ENCODE results near the gene TTC7B. TPM values are rescaled to one million over a fixed set of nuclear protein-coding genes. Genes with fewer than 3 reads are reported as not detected.

Gene TTC7B
- total RNA-seq, 1 donor from 2014 or later: 3.1 TPM

GRCh38 chr14:90509403-90509802 is 306.8 kb downstream of the TTC7B start:
- Mint-ChIP-seq H3K36me3 (ENCODE audit: low read depth) (no peaks in the 10 kb centered on the region), H3K27me3 (ENCODE audit: insufficient read depth) (peaks cover 12% of the 10 kb centered on the region), H3K4me1 (ENCODE audit: low read depth) (no peaks in the 10 kb centered on the region), H3K4me3 (no peak overlapping the region), H3K9me3 (no peaks in the 10 kb centered on the region), H3K27ac (no peak overlapping the region)
- DNase-seq (ENCODE audit: low spot score): no peak
- intact Hi-C loops (cut with micrococcal nuclease): no loop called here

GRCh38 chr14:90508536-90509254 is 307.5 kb downstream of the TTC7B start:
- no peak overlapping the region for H3K4me3 Mint-ChIP-seq

GRCh38 chr14:90508036-90508435 is 308.2 kb downstream of the TTC7B start:
- Mint-ChIP-seq H3K4me3 (no peak overlapping the region), H3K36me3 (ENCODE audit: low read depth) (no peaks in the 10 kb centered on the region), H3K27ac (no peak overlapping the region), H3K4me1 (ENCODE audit: low read depth) (no peaks in the 10 kb centered on the region), H3K9me3 (no peaks in the 10 kb centered on the region), H3K27me3 (ENCODE audit: insufficient read depth) (peaks cover 12% of the 10 kb centered on the region)
- DNase-seq (ENCODE audit: low spot score): no peak
- intact Hi-C loops (cut with micrococcal nuclease): no loop called here

More at GRCh38 chr14:90508536-90509254, 307.5 kb downstream of the TTC7B start:
- intact Hi-C loops (cut with micrococcal nuclease): no loop called here
- H3K36me3 Mint-ChIP-seq (ENCODE audit: low read depth): no peaks in the 10 kb centered on the region
- H3K9me3 Mint-ChIP-seq: no peaks in the 10 kb centered on the region
- H3K27me3 Mint-ChIP-seq (ENCODE audit: insufficient read depth): peaks cover 12% of the 10 kb centered on the region
- DNase-seq (ENCODE audit: low spot score): no peak
- no peak overlapping the region for H3K27ac Mint-ChIP-seq
- H3K4me1 Mint-ChIP-seq (ENCODE audit: low read depth): no peaks in the 10 kb centered on the region

- no peak for DNase-seq (ENCODE audit: low spot score)
- Mint-ChIP-seq H3K27ac (no peak overlapping the region), H3K4me1 (ENCODE audit: low read depth) (no peaks in the 10 kb centered on the region), H3K27me3 (ENCODE audit: insufficient read depth) (peaks cover 12% of the 10 kb centered on the region), H3K4me3 (no peak overlapping the region), H3K36me3 (ENCODE audit: low read depth) (no peaks in the 10 kb centered on the region), H3K9me3 (no peaks in the 10 kb centered on the region)
- intact Hi-C loops (cut with micrococcal nuclease): no loop called here
These were observed 308.8 kb downstream of the TTC7B start for GRCh38 chr14:90507428-90507827.

GRCh38 chr14:90506748-90507147 is 309.5 kb downstream of the TTC7B start:
- Mint-ChIP-seq H3K4me1 (ENCODE audit: low read depth) (no peaks in the 10 kb centered on the region), H3K36me3 (ENCODE audit: low read depth) (no peaks in the 10 kb centered on the region), H3K27ac (no peak overlapping the region), H3K9me3 (no peaks in the 10 kb centered on the region), H3K4me3 (no peak overlapping the region), H3K27me3 (ENCODE audit: insufficient read depth) (peaks cover 17% of the 10 kb centered on the region)
- intact Hi-C loops (cut with micrococcal nuclease): no loop called here
- DNase-seq (ENCODE audit: low spot score): no peak

GRCh38 chr14:90505531-90505930 is 310.7 kb downstream of the TTC7B start:
- Mint-ChIP-seq H3K27ac (no peak overlapping the region), H3K4me3 (no peak overlapping the region), H3K36me3 (ENCODE audit: low read depth) (no peaks in the 10 kb centered on the region), H3K9me3 (no peaks in the 10 kb centered on the region), H3K4me1 (ENCODE audit: low read depth) (no peaks in the 10 kb centered on the region), H3K27me3 (ENCODE audit: insufficient read depth) (peaks cover 17% of the 10 kb centered on the region)
- no peak for DNase-seq (ENCODE audit: low spot score)
- intact Hi-C loops (cut with micrococcal nuclease): no loop called here

GRCh38 chr14:90504643-90505042 is 311.6 kb downstream of the TTC7B start:
- no peak for DNase-seq (ENCODE audit: low spot score)
- H3K9me3 Mint-ChIP-seq: no peaks in the 10 kb centered on the region
- no peaks in the 10 kb centered on the region for H3K4me1 Mint-ChIP-seq (ENCODE audit: low read depth)
- H3K27me3 Mint-ChIP-seq (ENCODE audit: insufficient read depth): peaks cover 17% of the 10 kb centered on the region
- no peak overlapping the region for H3K4me3 Mint-ChIP-seq
- intact Hi-C loops (cut with micrococcal nuclease): no loop called here
- H3K27ac Mint-ChIP-seq: no peak overlapping the region
- H3K36me3 Mint-ChIP-seq (ENCODE audit: low read depth): no peaks in the 10 kb centered on the region

GRCh38 chr14:90503582-90503981 is 312.6 kb downstream of the TTC7B start:
- Mint-ChIP-seq H3K36me3 (ENCODE audit: low read depth) (no peaks in the 10 kb centered on the region), H3K4me1 (ENCODE audit: low read depth) (no peaks in the 10 kb centered on the region), H3K27ac (no peak overlapping the region), H3K27me3 (ENCODE audit: insufficient read depth) (peaks cover 12% of the 10 kb centered on the region), H3K4me3 (no peak overlapping the region), H3K9me3 (no peaks in the 10 kb centered on the region)
- intact Hi-C loops (cut with micrococcal nuclease): no loop called here
- no peak for DNase-seq (ENCODE audit: low spot score)

GRCh38 chr14:90502760-90503159 is 313.5 kb downstream of the TTC7B start:
- Mint-ChIP-seq H3K27me3 (ENCODE audit: insufficient read depth) (peaks cover 10% of the 10 kb centered on the region), H3K9me3 (no peaks in the 10 kb centered on the region), H3K36me3 (ENCODE audit: low read depth) (no peaks in the 10 kb centered on the region), H3K4me3 (no peak overlapping the region), H3K27ac (no peak overlapping the region), H3K4me1 (ENCODE audit: low read depth) (no peaks in the 10 kb centered on the region)
- DNase-seq (ENCODE audit: low spot score): no peak
- intact Hi-C loops (cut with micrococcal nuclease): no loop called here

GRCh38 chr14:90500665-90501370 is 315.4 kb downstream of the TTC7B start:
- Mint-ChIP-seq H3K27ac (no peak overlapping the region), H3K4me3 (no peak overlapping the region), H3K4me1 (ENCODE audit: low read depth) (no peaks in the 10 kb centered on the region), H3K36me3 (ENCODE audit: low read depth) (no peaks in the 10 kb centered on the region), H3K9me3 (no peaks in the 10 kb centered on the region), H3K27me3 (ENCODE audit: insufficient read depth) (peaks cover 7% of the 10 kb centered on the region)
- intact Hi-C loops (cut with micrococcal nuclease): no loop called here
- DNase-seq (ENCODE audit: low spot score): no peak

- H3K27ac Mint-ChIP-seq: no peak overlapping the region
- H3K4me1 Mint-ChIP-seq (ENCODE audit: low read depth): no peaks in the 10 kb centered on the region
- intact Hi-C loops (cut with micrococcal nuclease): no loop called here
- H3K36me3 Mint-ChIP-seq (ENCODE audit: low read depth): no peaks in the 10 kb centered on the region
- peaks cover 7% of the 10 kb centered on the region for H3K27me3 Mint-ChIP-seq (ENCODE audit: insufficient read depth)
- H3K9me3 Mint-ChIP-seq: no peaks in the 10 kb centered on the region
- DNase-seq (ENCODE audit: low spot score): no peak
- no peak overlapping the region for H3K4me3 Mint-ChIP-seq
These were observed 316.1 kb downstream of the TTC7B start for GRCh38 chr14:90499908-90500664.

- intact Hi-C loops (cut with micrococcal nuclease): no loop called here
- no peaks in the 10 kb centered on the region for H3K4me1 Mint-ChIP-seq (ENCODE audit: low read depth)
- no peaks in the 10 kb centered on the region for H3K9me3 Mint-ChIP-seq
- no peak overlapping the region for H3K4me3 Mint-ChIP-seq
- H3K36me3 Mint-ChIP-seq (ENCODE audit: low read depth): no peaks in the 10 kb centered on the region
- peaks cover 7% of the 10 kb centered on the region for H3K27me3 Mint-ChIP-seq (ENCODE audit: insufficient read depth)
- DNase-seq (ENCODE audit: low spot score): no peak
- H3K27ac Mint-ChIP-seq: no peak overlapping the region
These were observed 317.1 kb downstream of the TTC7B start for GRCh38 chr14:90499121-90499520.

- no peak overlapping the region for H3K27ac Mint-ChIP-seq
- intact Hi-C loops (cut with micrococcal nuclease): no loop called here
- no peak overlapping the region for H3K4me3 Mint-ChIP-seq
- H3K9me3 Mint-ChIP-seq: no peaks in the 10 kb centered on the region
- peaks cover 7% of the 10 kb centered on the region for H3K27me3 Mint-ChIP-seq (ENCODE audit: insufficient read depth)
- H3K4me1 Mint-ChIP-seq (ENCODE audit: low read depth): no peaks in the 10 kb centered on the region
- DNase-seq (ENCODE audit: low spot score): no peak
- H3K36me3 Mint-ChIP-seq (ENCODE audit: low read depth): no peaks in the 10 kb centered on the region
These were observed 318.0 kb downstream of the TTC7B start for GRCh38 chr14:90498198-90498597.

All from activated T-helper 1 cell treated with anti-CD3 and anti-CD28 coated beads, Interleukin-12 subunit alpha, Interleukin-12 subunit beta, Interleukin-2, Interleukin-4 antibody, amounts not matched to agents 30 ng/mL and 10 ng/mL and 1 ng/mL, durations not matched to agents 14 hours and 24 hours and 36 hours (primary cell).